ENCODE results near the gene RFX7.

Gene RFX7

GRCh38 chr15:56102441-56102840 is 141.2 kb downstream of the RFX7 start:
- peak; percentile 59 for DNase-seq

- no peak for DNase-seq
Observed at GRCh38 chr15:56099311-56099710, 144.4 kb downstream of the RFX7 start.

- no peak for DNase-seq
Observed at GRCh38 chr15:56098195-56098863, 145.3 kb downstream of the RFX7 start.

- DNase-seq, result no peak
Observed at GRCh38 chr15:56095406-56095805, 148.3 kb downstream of the RFX7 start.

GRCh38 chr15:56094171-56094570 is 149.5 kb downstream of the RFX7 start:
- no peak for DNase-seq

GRCh38 chr15:56088389-56088788 is 155.3 kb downstream of the RFX7 start:
- DNase-seq, result no peak

- DNase-seq, result no peak
Observed at GRCh38 chr15:56086566-56086965, 157.1 kb downstream of the RFX7 start.

GRCh38 chr15:56082263-56082761 is 161.4 kb downstream of the RFX7 start:
- DNase-seq, result no peak

- no peak for DNase-seq
Observed at GRCh38 chr15:56077081-56077480, 166.6 kb downstream of the RFX7 start.

GRCh38 chr15:56076640-56077039 is 167.0 kb downstream of the RFX7 start:
- no peak for DNase-seq

GRCh38 chr15:56074481-56075265 is 169.0 kb downstream of the RFX7 start:
- no peak for DNase-seq

- DNase-seq, result no peak
Observed at GRCh38 chr15:56064152-56064551, 179.5 kb downstream of the RFX7 start.

GRCh38 chr15:56059716-56060115 is 184.0 kb downstream of the RFX7 start:
- no peak for DNase-seq

GRCh38 chr15:56058986-56059385 is 184.7 kb downstream of the RFX7 start:
- no peak for DNase-seq

GRCh38 chr15:56056626-56057025 is 187.1 kb downstream of the RFX7 start:
- DNase-seq, result no peak

- DNase-seq, result no peak
Observed at GRCh38 chr15:56053046-56053400, 190.7 kb downstream of the RFX7 start.

- DNase-seq, result no peak
Observed at GRCh38 chr15:56052395-56053045, 191.2 kb downstream of the RFX7 start.

GRCh38 chr15:56051676-56052075 is 192.0 kb downstream of the RFX7 start:
- DNase-seq, result no peak

- DNase-seq, result no peak
Observed at GRCh38 chr15:56049577-56049976, 194.1 kb downstream of the RFX7 start.

GRCh38 chr15:56047354-56047753 is 196.3 kb downstream of the RFX7 start:
- no peak for DNase-seq

- no peak for DNase-seq
Observed at GRCh38 chr15:56045068-56045748, 198.5 kb downstream of the RFX7 start.

- DNase-seq, result no peak
Observed at GRCh38 chr15:56042982-56043980, 200.4 kb downstream of the RFX7 start.
